ENCODE results near the gene NOD1. TPM values are rescaled to one million over a fixed set of nuclear protein-coding genes. Genes with fewer than 3 reads are reported as not detected.

The NOD1 gene
- total and polyA plus RNA-seq, 2 donors (not counting 1 experiment from before 2014, with no cell fraction given): 20.6 to 28.8 TPM

- Histone ChIP-seq H3K27ac (ENCODE audit: low read length in 2 of 2) (no peak overlapping the region), H2AFZ (ENCODE audit: insufficient read depth, low read depth, low read length, poor library complexity, severe bottlenecking) (no peak overlapping the region), H3K27me3 (replicated peaks in 1 of 4; ENCODE audit: control extremely low read depth in 1 of 4, control insufficient read depth in 3 of 4, insufficient read depth in 4 of 4, low read length in 3 of 4) (no peaks in the 10 kb centered on the region), H3K4me3 (ENCODE audit: control extremely low read depth in 1 of 5, extremely low read depth in 1 of 5, insufficient read depth in 1 of 5, low read depth in 2 of 5, low read length in 4 of 5) (no peak overlapping the region), H4K20me1 (ENCODE audit: control insufficient read depth, insufficient read depth, low read length, poor library complexity, severe bottlenecking) (no peaks in the 10 kb centered on the region), H3K36me3 (replicated peaks in 1 of 2; ENCODE audit: control extremely low read depth in 1 of 2, control insufficient read depth in 1 of 2, extremely low read depth in 1 of 2, insufficient read depth in 2 of 2, low read length in 1 of 2) (peaks cover 7 to 18% of the 10 kb centered on the region in 2 experiments), H3K9me3 (ENCODE audit: control extremely low read depth in 1 of 3, control insufficient read depth in 2 of 3, insufficient read depth in 1 of 3, low read length in 2 of 3) (peaks cover 0 to 4% (median 0%) of the 10 kb centered on the region in 3 donors), H3K4me1 (ENCODE audit: control insufficient read depth in 2 of 2, insufficient read depth in 2 of 2, low read length in 2 of 2) (peaks cover 55 to 60% of the 10 kb centered on the region in 2 donors), H3K9ac (ENCODE audit: low read length) (no peak overlapping the region), H3K79me2 (ENCODE audit: control insufficient read depth, insufficient read depth, low read length) (peaks cover 67% of the 10 kb centered on the region), H3K4me2 (replicated peaks; ENCODE audit: low read depth, low read length, poor library complexity, severe bottlenecking) (peak overlapping the region; percentile 90)
- CTCF ChIA-PET: interaction anchor here (1.3 to 2.0 kb wide), 2 partner anchors 30 to 201 kb away, joined by 3 to 9 read pairs; no protein-coding TSS in a partner anchor
- Mint-ChIP-seq H3K9me3 (ENCODE audit: insufficient read depth) (no peaks in the 10 kb centered on the region), H3K4me1 (peaks cover 70% of the 10 kb centered on the region), H3K27me3 (no peaks in the 10 kb centered on the region), H3K4me3 (peak overlapping the region; percentile 57), H3K27ac (peak overlapping the region; percentile 51)
- TF ChIP-seq CTCF (IDR thresholded peaks at IDR 0.05): no peak
- TF ChIP-seq EZH2 (IDR thresholded peaks at IDR 0.05; ENCODE audit: borderline replicate concordance, insufficient read depth, low read depth, low read length, poor library complexity, severe bottlenecking): no peak
- DNase-seq (no peak), ATAC-seq (ENCODE audit: low read depth) (no peak)
- WGBS (ENCODE audit: insufficient coverage): 100% methylated on average over 3 of the region's 10 CpGs
- POLR2A ChIA-PET: no interaction called here
- intact Hi-C loops (cut with micrococcal nuclease): loop anchor here (10.0 kb wide), 1 partner anchor 452 kb away; the partner anchor contains the start of genes FKBP14 and PLEKHA8
These were observed 2.0 kb downstream of the NOD1 start for GRCh38 chr7:30476459-30477145.

GRCh38 chr7:30475580-30475979 is 3.0 kb downstream of the NOD1 start:
- Histone ChIP-seq H3K27ac (ENCODE audit: low read length in 2 of 2) (peak overlapping the region in 1 of 2 donors; percentile 48), H3K27me3 (replicated peaks in 1 of 4; ENCODE audit: control extremely low read depth in 1 of 4, control insufficient read depth in 3 of 4, insufficient read depth in 4 of 4, low read length in 3 of 4) (no peaks in the 10 kb centered on the region), H4K20me1 (ENCODE audit: control insufficient read depth, insufficient read depth, low read length, poor library complexity, severe bottlenecking) (no peaks in the 10 kb centered on the region), H3K36me3 (replicated peaks in 1 of 2; ENCODE audit: control extremely low read depth in 1 of 2, control insufficient read depth in 1 of 2, extremely low read depth in 1 of 2, insufficient read depth in 2 of 2, low read length in 1 of 2) (peaks cover 7 to 18% of the 10 kb centered on the region in 2 experiments), H3K9ac (ENCODE audit: low read length) (no peak overlapping the region), H3K9me3 (ENCODE audit: control extremely low read depth in 1 of 3, control insufficient read depth in 2 of 3, insufficient read depth in 1 of 3, low read length in 2 of 3) (peaks cover 0 to 4% (median 0%) of the 10 kb centered on the region in 3 donors), H3K4me1 (ENCODE audit: control insufficient read depth in 2 of 2, insufficient read depth in 2 of 2, low read length in 2 of 2) (peaks cover 65 to 70% of the 10 kb centered on the region in 2 donors), H3K4me2 (replicated peaks; ENCODE audit: low read depth, low read length, poor library complexity, severe bottlenecking) (peak overlapping the region; percentile 34), H3K4me3 (ENCODE audit: control extremely low read depth in 1 of 5, extremely low read depth in 1 of 5, insufficient read depth in 1 of 5, low read depth in 2 of 5, low read length in 4 of 5) (no peak overlapping the region), H2AFZ (ENCODE audit: insufficient read depth, low read depth, low read length, poor library complexity, severe bottlenecking) (peak overlapping the region; percentile 1), H3K79me2 (ENCODE audit: control insufficient read depth, insufficient read depth, low read length) (peaks cover 75% of the 10 kb centered on the region)
- ChIA-PET CTCF (interaction anchor here (0.6 to 1.3 kb wide), 3 partner anchors 79 to 200 kb away, joined by 3 to 6 read pairs (median 3); no protein-coding TSS in a partner anchor), POLR2A (no interaction called here)
- Mint-ChIP-seq H3K27me3 (no peaks in the 10 kb centered on the region), H3K4me1 (peaks cover 78% of the 10 kb centered on the region), H3K27ac (peak overlapping the region; percentile 59), H3K9me3 (ENCODE audit: insufficient read depth) (no peaks in the 10 kb centered on the region), H3K4me3 (peak overlapping the region; percentile 17)
- ATAC-seq (ENCODE audit: low read depth): no peak
- TF ChIP-seq EZH2 (IDR thresholded peaks at IDR 0.05; ENCODE audit: borderline replicate concordance, insufficient read depth, low read depth, low read length, poor library complexity, severe bottlenecking): no peak
- TF ChIP-seq CTCF (IDR thresholded peaks at IDR 0.05): no peak
- intact Hi-C loops (cut with micrococcal nuclease): loop anchor here (10.0 kb wide), 1 partner anchor 451 kb away; the partner anchor contains the start of genes FKBP14 and PLEKHA8
- 30% methylated on average over 5 of the region's 6 CpGs for WGBS (ENCODE audit: insufficient coverage)
- no peak for DNase-seq
